Heart left ventricle (tissue), 13 donors: Measurements from ENCODE around the gene WDFY3.

Experiments
- POLR2A ChIP-seq, 2 donors: fragments of 450-650 bp; IDR thresholded peaks; one replicate each; pipeline ENCODE4 v1.6.1; 2017; ENCODE audit warnings: antibody characterized with exemption in 2 of 2, mild to moderate bottlenecking in 2 of 2, moderate library complexity in 2 of 2
- TF ChIP-seq, protein P1 (sequence below), 12 donors: fragments of 200-600 bp; sonication (generic) in 4 of 12; IDR thresholded peaks; one replicate each; pipeline versions ENCODE4 v1.5.0 to v1.8.0; 2018 to 2022; ENCODE audit warnings: antibody characterized with exemption in 12 of 12, mild to moderate bottlenecking in 5 of 12
- donor health status: ischemic (EF 13 %, LVEDD 7.1; RV severe dilation, severe dysfunction).
- donor health status: DM: no; HTN: yes; CAD: no.
- donor health status: DM: no; HTN: no; CAD: no.
- donor health status: ischemic (EF 25% LVEDD 6.9; RV normal size, moderate dysfunction).
- donor health status: ischemic (EF 25% LVEDD 5.7; RV mildly dilated, moderate dysfunction).
- donor health status: ischemic (EF 35%, LVEDD 5.7; RV mildly dilated, moderate dysfunction).
- donor health status: nonischemic (EF 11% LVEDD 7.7; RV severe dilation, severe dysfunction).
- donor health status: DM: yes; HTN: yes; CAD: no.
- donor health status: PGD.
- donor health status: ischemic (EF 29% LVEDD 5.4; RV normal size, mild dysfunction).
- donor health status: nonischemic (EF 23%, LVEDD 6.1; RV moderate dilation, normal function).

DNA sequence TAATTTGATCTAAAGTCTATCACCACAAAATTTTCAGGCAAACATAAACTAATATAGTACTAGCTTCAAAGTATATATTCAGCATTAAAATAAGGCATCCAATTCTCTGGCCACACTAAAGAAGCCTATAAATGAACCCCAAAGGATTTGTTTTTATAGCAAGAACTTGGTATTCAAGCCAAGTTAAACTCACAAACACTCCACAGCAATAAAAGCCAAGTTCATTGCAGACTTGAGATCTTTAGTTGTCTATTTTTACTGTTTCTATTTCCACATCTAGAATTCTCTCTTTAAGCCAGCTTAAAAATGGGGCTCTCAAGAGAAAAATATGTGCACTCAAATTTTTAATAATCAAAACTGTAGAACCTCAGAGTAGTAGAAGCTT, 51.1 kb downstream of the WDFY3 start:
- TF ChIP-seq, protein P1, sequence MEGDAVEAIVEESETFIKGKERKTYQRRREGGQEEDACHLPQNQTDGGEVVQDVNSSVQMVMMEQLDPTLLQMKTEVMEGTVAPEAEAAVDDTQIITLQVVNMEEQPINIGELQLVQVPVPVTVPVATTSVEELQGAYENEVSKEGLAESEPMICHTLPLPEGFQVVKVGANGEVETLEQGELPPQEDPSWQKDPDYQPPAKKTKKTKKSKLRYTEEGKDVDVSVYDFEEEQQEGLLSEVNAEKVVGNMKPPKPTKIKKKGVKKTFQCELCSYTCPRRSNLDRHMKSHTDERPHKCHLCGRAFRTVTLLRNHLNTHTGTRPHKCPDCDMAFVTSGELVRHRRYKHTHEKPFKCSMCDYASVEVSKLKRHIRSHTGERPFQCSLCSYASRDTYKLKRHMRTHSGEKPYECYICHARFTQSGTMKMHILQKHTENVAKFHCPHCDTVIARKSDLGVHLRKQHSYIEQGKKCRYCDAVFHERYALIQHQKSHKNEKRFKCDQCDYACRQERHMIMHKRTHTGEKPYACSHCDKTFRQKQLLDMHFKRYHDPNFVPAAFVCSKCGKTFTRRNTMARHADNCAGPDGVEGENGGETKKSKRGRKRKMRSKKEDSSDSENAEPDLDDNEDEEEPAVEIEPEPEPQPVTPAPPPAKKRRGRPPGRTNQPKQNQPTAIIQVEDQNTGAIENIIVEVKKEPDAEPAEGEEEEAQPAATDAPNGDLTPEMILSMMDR (IDR thresholded peaks at IDR 0.05), result no peak
- no peak for TF ChIP-seq POLR2A (IDR thresholded peaks at IDR 0.05)
